K562 (cell line): ENCODE measurements around the gene ANKRD23. TPM values are rescaled to one million over a fixed set of nuclear protein-coding genes. Genes with fewer than 3 reads are reported as not detected.

ENCODE experiments used
- ATF7 ChIP-seq: fragments of 450-650 bp; IDR thresholded peaks from 2 replicates; pipeline ENCODE4 v1.7.1; 2014; ENCODE audit warnings: mild to moderate bottlenecking, moderate library complexity
- CEBPB ChIP-seq: fragments of 450-650 bp; IDR thresholded peaks from 2 replicates; pipeline ENCODE4 v1.6.1; 2016; ENCODE audit warnings: missing genetic modification characterization, missing compliant biosample characterization
- DDX20 ChIP-seq: fragments of 450-650 bp; IDR thresholded peaks from 2 replicates; pipeline ENCODE4 v1.6.1; 2016; ENCODE audit warnings: missing genetic modification characterization, low read depth, mild to moderate bottlenecking, missing compliant biosample characterization, moderate library complexity
- EGR1 ChIP-seq: fragments of 450-650 bp; conservative IDR thresholded peaks from 2 replicates; pipeline ENCODE4 v1.6.1; 2017; ENCODE audit warnings: mild to moderate bottlenecking
- FIP1L1 ChIP-seq: fragments of 200-400 bp; formaldehyde crosslinking; IDR thresholded peaks from 2 replicates; pipeline ENCODE4 v1.6.1; 2018; ENCODE audit warnings: mild to moderate bottlenecking, low read depth, low read length; ENCODE audit not compliant: poor library complexity, severe bottlenecking
- GATA2 ChIP-seq: sonication (generic); formaldehyde crosslinking; IDR thresholded peaks from 2 replicates; pipeline ENCODE4 v1.4.0; 2020; ENCODE audit warnings: mild to moderate bottlenecking, missing genetic modification reagents
- NCOA6 ChIP-seq: fragments of 450-650 bp; IDR thresholded peaks from 2 replicates; pipeline ENCODE4 v1.6.1; 2017; ENCODE audit warnings: mild to moderate bottlenecking
- NCOR1 ChIP-seq: fragments of 450-650 bp; IDR thresholded peaks from 2 replicates; pipeline ENCODE4 v1.6.1; 2016; ENCODE audit warnings: mild to moderate bottlenecking, moderate library complexity
- PRMT5 ChIP-seq: sonication (generic); formaldehyde crosslinking; IDR thresholded peaks from 2 replicates; pipeline ENCODE4 v1.5.0; 2020; ENCODE audit warnings: missing genetic modification reagents
- RBFOX2 ChIP-seq: fragments of 200-400 bp; formaldehyde crosslinking; IDR thresholded peaks from 2 replicates; pipeline ENCODE4 v1.6.1; 2017; ENCODE audit warnings: low read depth, mild to moderate bottlenecking, low read length, moderate library complexity
- ZNF766 ChIP-seq: fragments of 200-800 bp; sonication (Bioruptor generic); conservative IDR thresholded peaks from 2 replicates; pipeline ENCODE4 v1.6.1; 2016; ENCODE audit warnings: missing genetic modification characterization, missing compliant biosample characterization
- ZSCAN32 ChIP-seq: fragments of 450-650 bp; formaldehyde crosslinking; IDR thresholded peaks from 2 replicates; pipeline ENCODE4 v1.4.0; 2020; ENCODE audit warnings: mild to moderate bottlenecking, moderate library complexity
- polyA plus RNA-seq, 8 experiments: library from polyadenylated mRNA; depleted of rRNA in 4 of 8; stranded (reverse) in 5 of 8; unstranded in 3 of 8; fragments of >200 nt; fragmentation: Nextera tagmentation in 2 of 8; fragmentation: Illumina TruSeq in 1 of 8; extraction: Ambion mirVana in 2 of 8; extraction: Trizol in 1 of 8; gene quantifications; 2 replicates each; pipeline versions ENCODE4 v1.2.1 to v1.2.3, GENCODE V29; 2011 to 2014; ENCODE audit warnings: inconsistent platforms in 1 of 8, missing spikeins in 1 of 8
- total RNA-seq, 7 experiments: library from RNA; depleted of rRNA in 6 of 7; stranded (reverse); fragments of >200 nt in 6 of 7; fragmentation: Illumina TruSeq in 2 of 7; extraction: Trizol in 2 of 7; gene quantifications; 2 replicates each; pipeline versions ENCODE4 v1.2.1 to v1.2.3, GENCODE V29; 2011 to 2021; ENCODE audit warnings: low replicate concordance in 1 of 7
- TF ChIP-seq, protein P1 (sequence below): fragments of 450-650 bp; IDR thresholded peaks from 2 replicates; pipeline ENCODE4 v1.6.1; 2018; ENCODE audit not compliant: partially characterized antibody
- TF ChIP-seq, protein P2 (sequence below): sonication (generic); formaldehyde crosslinking; IDR thresholded peaks from 2 replicates; pipeline ENCODE4 v1.8.1; 2022; ENCODE audit warnings: missing genetic modification reagents
- TF ChIP-seq, protein P3 (sequence below), 3 experiments: fragments of 200-800 bp in 1 of 3; fragments of 250-450 bp in 1 of 3; fragments of 450-650 bp in 1 of 3; sonication (Bioruptor Pico) in 1 of 3; sonication (Bioruptor generic) in 1 of 3; formaldehyde crosslinking in 1 of 3; IDR thresholded peaks; 2 replicates each; pipeline versions ENCODE4 v1.6.1 to v1.8.0; 2016 to 2022; ENCODE audit warnings: mild to moderate bottlenecking in 2 of 3, missing genetic modification characterization in 2 of 3, missing compliant biosample characterization in 1 of 3, moderate library complexity in 1 of 3
- TF ChIP-seq, protein P4 (sequence below): sonication (generic); formaldehyde crosslinking; IDR thresholded peaks from 2 replicates; pipeline ENCODE4 v1.8.1; 2023; ENCODE audit warnings: mild to moderate bottlenecking, missing genetic modification reagents

ANKRD23 gene
- total and polyA plus RNA-seq, 9 of the 15 experiments (the other 6 are each of a cell fraction or from before 2014, with no cell fraction given), result 0.32 to 4.8 (median 2.8) TPM

DNA sequence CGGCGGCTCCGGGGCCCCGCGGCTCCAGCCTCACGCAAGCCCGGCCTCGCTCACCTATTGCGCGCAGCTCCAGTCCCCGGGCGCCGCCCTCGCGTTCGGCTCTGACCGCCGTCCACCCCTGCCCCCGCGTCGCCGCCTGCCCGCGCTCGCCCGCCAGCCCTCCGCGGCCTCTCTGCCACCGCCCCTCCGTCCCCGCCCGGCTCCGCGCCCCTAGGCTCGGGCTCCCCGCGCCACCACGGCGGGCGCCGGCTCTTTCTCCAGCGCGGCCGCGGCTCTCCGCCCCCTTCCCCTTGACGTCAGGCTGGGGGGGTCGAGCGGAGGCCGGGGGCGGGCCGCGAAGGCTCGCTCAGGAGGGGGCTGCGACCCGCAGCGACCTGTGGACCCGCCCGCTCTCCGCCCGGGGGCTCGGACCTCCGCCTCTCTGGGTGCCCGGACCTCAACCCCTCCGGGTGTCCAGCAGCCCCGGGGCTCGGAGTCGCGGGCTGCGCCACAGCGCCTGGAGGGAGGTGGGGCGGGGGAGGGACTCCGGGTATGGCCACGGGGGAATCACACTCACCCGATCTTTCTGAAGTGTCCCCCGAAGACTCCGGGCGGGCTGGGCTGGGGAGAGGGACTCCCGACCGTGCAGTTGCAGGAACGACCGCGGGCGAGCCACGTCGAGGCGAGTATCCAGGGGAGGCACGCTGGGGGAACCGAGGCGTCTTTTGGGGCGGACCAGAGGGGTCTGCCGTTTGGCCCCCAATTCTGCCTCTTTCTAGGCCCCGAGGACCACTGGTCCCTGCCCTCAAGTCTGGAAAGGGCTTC lies 26.2 kb upstream of the ANKRD23 start, which contains the start of gene SEMA4C (continued):
- peak; percentile 63 for TF ChIP-seq FIP1L1
- peak; percentile 72 for TF ChIP-seq ATF7
- no peak for TF ChIP-seq NCOR1
- TF ChIP-seq, protein P1, sequence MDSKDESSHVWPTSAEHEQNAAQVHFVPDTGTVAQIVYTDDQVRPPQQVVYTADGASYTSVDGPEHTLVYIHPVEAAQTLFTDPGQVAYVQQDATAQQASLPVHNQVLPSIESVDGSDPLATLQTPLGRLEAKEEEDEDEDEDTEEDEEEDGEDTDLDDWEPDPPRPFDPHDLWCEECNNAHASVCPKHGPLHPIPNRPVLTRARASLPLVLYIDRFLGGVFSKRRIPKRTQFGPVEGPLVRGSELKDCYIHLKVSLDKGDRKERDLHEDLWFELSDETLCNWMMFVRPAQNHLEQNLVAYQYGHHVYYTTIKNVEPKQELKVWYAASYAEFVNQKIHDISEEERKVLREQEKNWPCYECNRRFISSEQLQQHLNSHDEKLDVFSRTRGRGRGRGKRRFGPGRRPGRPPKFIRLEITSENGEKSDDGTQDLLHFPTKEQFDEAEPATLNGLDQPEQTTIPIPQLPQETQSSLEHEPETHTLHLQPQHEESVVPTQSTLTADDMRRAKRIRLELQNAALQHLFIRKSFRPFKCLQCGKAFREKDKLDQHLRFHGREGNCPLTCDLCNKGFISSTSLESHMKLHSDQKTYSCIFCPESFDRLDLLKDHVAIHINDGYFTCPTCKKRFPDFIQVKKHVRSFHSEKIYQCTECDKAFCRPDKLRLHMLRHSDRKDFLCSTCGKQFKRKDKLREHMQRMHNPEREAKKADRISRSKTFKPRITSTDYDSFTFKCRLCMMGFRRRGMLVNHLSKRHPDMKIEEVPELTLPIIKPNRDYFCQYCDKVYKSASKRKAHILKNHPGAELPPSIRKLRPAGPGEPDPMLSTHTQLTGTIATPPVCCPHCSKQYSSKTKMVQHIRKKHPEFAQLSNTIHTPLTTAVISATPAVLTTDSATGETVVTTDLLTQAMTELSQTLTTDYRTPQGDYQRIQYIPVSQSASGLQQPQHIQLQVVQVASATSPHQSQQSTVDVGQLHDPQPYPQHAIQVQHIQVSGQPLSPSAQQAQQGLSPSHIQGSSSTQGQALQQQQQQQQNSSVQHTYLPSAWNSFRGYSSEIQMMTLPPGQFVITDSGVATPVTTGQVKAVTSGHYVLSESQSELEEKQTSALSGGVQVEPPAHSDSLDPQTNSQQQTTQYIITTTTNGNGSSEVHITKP, result peak; percentile 26
- peak; percentile 3; the same call in 1 of the 2 replicates for TF ChIP-seq ZNF766 (CRISPR knock-in tag)
- no peak for TF ChIP-seq PRMT5 (CRISPR knock-in tag)
- TF ChIP-seq ZSCAN32 (CRISPR knock-in tag), result no peak
- TF ChIP-seq, protein P2, sequence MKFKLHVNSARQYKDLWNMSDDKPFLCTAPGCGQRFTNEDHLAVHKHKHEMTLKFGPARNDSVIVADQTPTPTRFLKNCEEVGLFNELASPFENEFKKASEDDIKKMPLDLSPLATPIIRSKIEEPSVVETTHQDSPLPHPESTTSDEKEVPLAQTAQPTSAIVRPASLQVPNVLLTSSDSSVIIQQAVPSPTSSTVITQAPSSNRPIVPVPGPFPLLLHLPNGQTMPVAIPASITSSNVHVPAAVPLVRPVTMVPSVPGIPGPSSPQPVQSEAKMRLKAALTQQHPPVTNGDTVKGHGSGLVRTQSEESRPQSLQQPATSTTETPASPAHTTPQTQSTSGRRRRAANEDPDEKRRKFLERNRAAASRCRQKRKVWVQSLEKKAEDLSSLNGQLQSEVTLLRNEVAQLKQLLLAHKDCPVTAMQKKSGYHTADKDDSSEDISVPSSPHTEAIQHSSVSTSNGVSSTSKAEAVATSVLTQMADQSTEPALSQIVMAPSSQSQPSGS, result no peak
- no peak for TF ChIP-seq NCOA6
- TF ChIP-seq, protein P3, sequence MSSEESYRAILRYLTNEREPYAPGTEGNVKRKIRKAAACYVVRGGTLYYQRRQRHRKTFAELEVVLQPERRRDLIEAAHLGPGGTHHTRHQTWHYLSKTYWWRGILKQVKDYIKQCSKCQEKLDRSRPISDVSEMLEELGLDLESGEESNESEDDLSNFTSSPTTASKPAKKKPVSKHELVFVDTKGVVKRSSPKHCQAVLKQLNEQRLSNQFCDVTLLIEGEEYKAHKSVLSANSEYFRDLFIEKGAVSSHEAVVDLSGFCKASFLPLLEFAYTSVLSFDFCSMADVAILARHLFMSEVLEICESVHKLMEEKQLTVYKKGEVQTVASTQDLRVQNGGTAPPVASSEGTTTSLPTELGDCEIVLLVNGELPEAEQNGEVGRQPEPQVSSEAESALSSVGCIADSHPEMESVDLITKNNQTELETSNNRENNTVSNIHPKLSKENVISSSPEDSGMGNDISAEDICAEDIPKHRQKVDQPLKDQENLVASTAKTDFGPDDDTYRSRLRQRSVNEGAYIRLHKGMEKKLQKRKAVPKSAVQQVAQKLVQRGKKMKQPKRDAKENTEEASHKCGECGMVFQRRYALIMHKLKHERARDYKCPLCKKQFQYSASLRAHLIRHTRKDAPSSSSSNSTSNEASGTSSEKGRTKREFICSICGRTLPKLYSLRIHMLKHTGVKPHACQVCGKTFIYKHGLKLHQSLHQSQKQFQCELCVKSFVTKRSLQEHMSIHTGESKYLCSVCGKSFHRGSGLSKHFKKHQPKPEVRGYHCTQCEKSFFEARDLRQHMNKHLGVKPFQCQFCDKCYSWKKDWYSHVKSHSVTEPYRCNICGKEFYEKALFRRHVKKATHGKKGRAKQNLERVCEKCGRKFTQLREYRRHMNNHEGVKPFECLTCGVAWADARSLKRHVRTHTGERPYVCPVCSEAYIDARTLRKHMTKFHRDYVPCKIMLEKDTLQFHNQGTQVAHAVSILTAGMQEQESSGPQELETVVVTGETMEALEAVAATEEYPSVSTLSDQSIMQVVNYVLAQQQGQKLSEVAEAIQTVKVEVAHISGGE (CRISPR knock-in tag; IDR thresholded peaks at IDR 0.05), result peak in 1 of 3 experiments; percentile 14; a peak in 1 of 6 replicates
- TF ChIP-seq, protein P4, sequence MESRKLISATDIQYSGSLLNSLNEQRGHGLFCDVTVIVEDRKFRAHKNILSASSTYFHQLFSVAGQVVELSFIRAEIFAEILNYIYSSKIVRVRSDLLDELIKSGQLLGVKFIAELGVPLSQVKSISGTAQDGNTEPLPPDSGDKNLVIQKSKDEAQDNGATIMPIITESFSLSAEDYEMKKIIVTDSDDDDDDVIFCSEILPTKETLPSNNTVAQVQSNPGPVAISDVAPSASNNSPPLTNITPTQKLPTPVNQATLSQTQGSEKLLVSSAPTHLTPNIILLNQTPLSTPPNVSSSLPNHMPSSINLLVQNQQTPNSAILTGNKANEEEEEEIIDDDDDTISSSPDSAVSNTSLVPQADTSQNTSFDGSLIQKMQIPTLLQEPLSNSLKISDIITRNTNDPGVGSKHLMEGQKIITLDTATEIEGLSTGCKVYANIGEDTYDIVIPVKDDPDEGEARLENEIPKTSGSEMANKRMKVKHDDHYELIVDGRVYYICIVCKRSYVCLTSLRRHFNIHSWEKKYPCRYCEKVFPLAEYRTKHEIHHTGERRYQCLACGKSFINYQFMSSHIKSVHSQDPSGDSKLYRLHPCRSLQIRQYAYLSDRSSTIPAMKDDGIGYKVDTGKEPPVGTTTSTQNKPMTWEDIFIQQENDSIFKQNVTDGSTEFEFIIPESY (CRISPR knock-in tag), result no peak
- TF ChIP-seq DDX20 (tag), result no peak
- no peak for TF ChIP-seq GATA2 (CRISPR knock-in tag)
- peak; percentile 82 for TF ChIP-seq EGR1
- peak; percentile 74 for TF ChIP-seq RBFOX2
- no peak for TF ChIP-seq CEBPB (tag)
